HS-5 (cell line): ENCODE data around the gene MICAL2.

Experiments used
- DNase-seq: peaks from one replicate; pipeline ENCODE4 v3.0.0-alpha.2; 2012; ENCODE audit warnings: low read depth

Gene MICAL2

GRCh38 chr11:12076840-12077534 is 33.4 kb upstream of the MICAL2 start:
- no peak for DNase-seq

- no peak for DNase-seq
Measured at GRCh38 chr11:12077535-12078280, 32.7 kb upstream of the MICAL2 start.

- DNase-seq = peak; percentile 97
Measured at GRCh38 chr11:12079726-12080556, 30.4 kb upstream of the MICAL2 start.

- DNase-seq = no peak
Measured at GRCh38 chr11:12083380-12083779, 27.0 kb upstream of the MICAL2 start.

- DNase-seq = no peak
Measured at GRCh38 chr11:12084256-12084655, 26.1 kb upstream of the MICAL2 start.

GRCh38 chr11:12085371-12086251 is 24.8 kb upstream of the MICAL2 start:
- no peak for DNase-seq

GRCh38 chr11:12086271-12087074 is 23.9 kb upstream of the MICAL2 start:
- DNase-seq = peak; percentile 97

GRCh38 chr11:12087075-12088004 is 23.1 kb upstream of the MICAL2 start:
- peak; percentile 56 for DNase-seq

GRCh38 chr11:12088047-12088481 is 22.3 kb upstream of the MICAL2 start:
- DNase-seq = no peak

GRCh38 chr11:12088531-12088930 is 21.9 kb upstream of the MICAL2 start:
- DNase-seq = no peak

- no peak for DNase-seq
Measured at GRCh38 chr11:12089041-12089440, 21.3 kb upstream of the MICAL2 start.

GRCh38 chr11:12089473-12089872 is 20.9 kb upstream of the MICAL2 start:
- no peak for DNase-seq

GRCh38 chr11:12090061-12090591 is 20.3 kb upstream of the MICAL2 start:
- DNase-seq = peak; percentile 80

GRCh38 chr11:12090761-12091258 is 19.6 kb upstream of the MICAL2 start:
- DNase-seq = no peak

- no peak for DNase-seq
Measured at GRCh38 chr11:12091956-12092558, 18.3 kb upstream of the MICAL2 start.

GRCh38 chr11:12092714-12093113 is 17.7 kb upstream of the MICAL2 start:
- DNase-seq = no peak

GRCh38 chr11:12094872-12095800 is 15.3 kb upstream of the MICAL2 start:
- no peak for DNase-seq

- DNase-seq = no peak
Measured at GRCh38 chr11:12097219-12097618, 13.2 kb upstream of the MICAL2 start.
